Ovary (tissue), 3 donors: Measurements from ENCODE around the gene MFNG.

Experiments used
- EP300 ChIP-seq: sonication (generic); formaldehyde crosslinking; IDR thresholded peaks from one replicate; pipeline ENCODE4 v1.6.1; 2017; ENCODE audit warnings: antibody characterized with exemption
- POLR2A ChIP-seq: fragments of 450-650 bp; IDR thresholded peaks from one replicate; pipeline ENCODE4 v1.6.1; 2017; ENCODE audit warnings: antibody characterized with exemption, mild to moderate bottlenecking, moderate library complexity
- TF ChIP-seq, protein P1 (sequence below), 3 donors: fragments of 450-650 bp in 2 of 3; fragments of 200-600 bp in 1 of 3; IDR thresholded peaks; one replicate each; pipeline versions ENCODE4 v1.5.1 to v1.8.0; 2016 to 2022; ENCODE audit warnings: antibody characterized with exemption in 3 of 3, mild to moderate bottlenecking in 1 of 3
- donor health status: DM: no; HTN: no; CAD: no.

DNA sequence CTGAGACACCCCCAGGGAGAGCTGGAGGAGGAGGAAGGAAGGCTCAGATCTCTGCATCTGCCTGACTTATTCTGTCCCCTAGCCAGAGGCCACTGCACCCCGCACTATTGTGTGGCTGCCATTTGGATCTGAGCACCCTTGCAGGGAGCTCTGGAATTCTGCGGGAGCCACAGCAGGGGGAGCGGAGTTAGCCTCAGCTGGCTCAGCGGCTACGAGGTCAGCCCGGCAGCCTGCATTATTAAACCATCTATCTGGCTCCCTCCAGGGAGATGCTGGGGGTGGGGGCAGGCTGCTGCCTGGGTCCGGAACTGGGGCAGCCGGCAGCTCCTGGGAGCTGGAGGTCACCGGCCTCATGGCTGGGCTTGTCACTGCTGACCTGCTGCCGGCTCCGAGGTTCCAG lies 52.4 kb downstream of the MFNG start:
- TF ChIP-seq, protein P1, sequence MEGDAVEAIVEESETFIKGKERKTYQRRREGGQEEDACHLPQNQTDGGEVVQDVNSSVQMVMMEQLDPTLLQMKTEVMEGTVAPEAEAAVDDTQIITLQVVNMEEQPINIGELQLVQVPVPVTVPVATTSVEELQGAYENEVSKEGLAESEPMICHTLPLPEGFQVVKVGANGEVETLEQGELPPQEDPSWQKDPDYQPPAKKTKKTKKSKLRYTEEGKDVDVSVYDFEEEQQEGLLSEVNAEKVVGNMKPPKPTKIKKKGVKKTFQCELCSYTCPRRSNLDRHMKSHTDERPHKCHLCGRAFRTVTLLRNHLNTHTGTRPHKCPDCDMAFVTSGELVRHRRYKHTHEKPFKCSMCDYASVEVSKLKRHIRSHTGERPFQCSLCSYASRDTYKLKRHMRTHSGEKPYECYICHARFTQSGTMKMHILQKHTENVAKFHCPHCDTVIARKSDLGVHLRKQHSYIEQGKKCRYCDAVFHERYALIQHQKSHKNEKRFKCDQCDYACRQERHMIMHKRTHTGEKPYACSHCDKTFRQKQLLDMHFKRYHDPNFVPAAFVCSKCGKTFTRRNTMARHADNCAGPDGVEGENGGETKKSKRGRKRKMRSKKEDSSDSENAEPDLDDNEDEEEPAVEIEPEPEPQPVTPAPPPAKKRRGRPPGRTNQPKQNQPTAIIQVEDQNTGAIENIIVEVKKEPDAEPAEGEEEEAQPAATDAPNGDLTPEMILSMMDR (IDR thresholded peaks at IDR 0.05) = no peak
- TF ChIP-seq EP300 = no peak
- TF ChIP-seq POLR2A = no peak
